Activated T-helper 1 cell treated with anti-CD3 and anti-CD28 coated beads, Interleukin-12 subunit alpha, Interleukin-12 subunit beta, Interleukin-2, Interleukin-4 antibody, amounts not matched to agents 30 ng/mL and 10 ng/mL and 1 ng/mL, durations not matched to agents 14 hours and 24 hours and 36 hours (primary cell): Measurements from ENCODE around the gene KITLG. TPM values are rescaled to one million over a fixed set of nuclear protein-coding genes. Genes with fewer than 3 reads are reported as not detected.

Experiments
- DNase-seq: peaks from one replicate; pipeline ENCODE4 v3.0.0; 2021; ENCODE audit warnings: low spot score
- H3K27ac Mint-ChIP-seq: one replicate; pipeline ENCODE4 v1.8.0; 2021; ENCODE audit warnings: mild to moderate bottlenecking, mixed read lengths
- H3K27me3 Mint-ChIP-seq: one replicate; pipeline ENCODE4 v1.8.0; 2022; ENCODE audit warnings: mild to moderate bottlenecking, moderate library complexity, mixed read lengths; ENCODE audit not compliant: insufficient read depth
- H3K36me3 Mint-ChIP-seq: one replicate; pipeline ENCODE4 v1.8.0; 2021; ENCODE audit warnings: low read depth, mixed read lengths
- H3K4me1 Mint-ChIP-seq: one replicate; pipeline ENCODE4 v1.8.0; 2021; ENCODE audit warnings: low read depth, mixed read lengths
- H3K4me3 Mint-ChIP-seq: one replicate; pipeline ENCODE4 v1.8.0; 2021; ENCODE audit warnings: mild to moderate bottlenecking, moderate library complexity, mixed read lengths
- H3K9me3 Mint-ChIP-seq: one replicate; pipeline ENCODE4 v1.8.0; 2021; ENCODE audit warnings: mixed read lengths
- intact Hi-C: fragments of 100-400 bp; cut with micrococcal nuclease; formaldehyde crosslinking; loops from one replicate; pipeline ENCODE4 v1.15.1; 2024
- total RNA-seq: library from RNA; stranded (reverse); gene quantifications from 2 replicates; pipeline ENCODE4 v1.2.3, GENCODE V29; 2022

Gene KITLG
- total RNA-seq, 1 donor from 2014 or later = not detected

GRCh38 chr12:88572781-88573549 lies 7.3 kb downstream of the KITLG start:
- peaks cover 8% of the 10 kb centered on the region for H3K27me3 Mint-ChIP-seq
- no peaks in the 10 kb centered on the region for H3K4me1 Mint-ChIP-seq
- no peaks in the 10 kb centered on the region for H3K9me3 Mint-ChIP-seq
- H3K4me3 Mint-ChIP-seq = no peak overlapping the region
- DNase-seq = no peak
- H3K27ac Mint-ChIP-seq = no peak overlapping the region
- no peaks in the 10 kb centered on the region for H3K36me3 Mint-ChIP-seq
- intact Hi-C loops = no loop called here

GRCh38 chr12:88571543-88571942 lies 8.7 kb downstream of the KITLG start:
- Mint-ChIP-seq H3K27ac (no peak overlapping the region), H3K36me3 (no peaks in the 10 kb centered on the region), H3K4me3 (no peak overlapping the region), H3K27me3 (peaks cover 6% of the 10 kb centered on the region), H3K4me1 (no peaks in the 10 kb centered on the region), H3K9me3 (no peaks in the 10 kb centered on the region)
- no peak for DNase-seq
- intact Hi-C loops = no loop called here

- Mint-ChIP-seq H3K9me3 (no peaks in the 10 kb centered on the region), H3K27ac (no peak overlapping the region), H3K27me3 (peaks cover 4% of the 10 kb centered on the region), H3K36me3 (no peaks in the 10 kb centered on the region), H3K4me1 (no peaks in the 10 kb centered on the region), H3K4me3 (no peak overlapping the region)
- no peak for DNase-seq
- intact Hi-C loops = no loop called here
These were observed 10.2 kb downstream of the KITLG start for GRCh38 chr12:88570103-88570502.

GRCh38 chr12:88566430-88566829 lies 13.8 kb downstream of the KITLG start:
- no peak for DNase-seq
- intact Hi-C loops = no loop called here
- no peaks in the 10 kb centered on the region for H3K9me3 Mint-ChIP-seq
- H3K27me3 Mint-ChIP-seq = peaks cover 2% of the 10 kb centered on the region
- H3K27ac Mint-ChIP-seq = no peak overlapping the region
- no peaks in the 10 kb centered on the region for H3K36me3 Mint-ChIP-seq
- H3K4me3 Mint-ChIP-seq = no peak overlapping the region
- no peaks in the 10 kb centered on the region for H3K4me1 Mint-ChIP-seq

GRCh38 chr12:88562846-88563582 lies 17.3 kb downstream of the KITLG start:
- no peaks in the 10 kb centered on the region for H3K4me1 Mint-ChIP-seq
- H3K27ac Mint-ChIP-seq = no peak overlapping the region
- no peak overlapping the region for H3K4me3 Mint-ChIP-seq
- no peaks in the 10 kb centered on the region for H3K27me3 Mint-ChIP-seq
- intact Hi-C loops = no loop called here
- DNase-seq = no peak
- H3K36me3 Mint-ChIP-seq = no peaks in the 10 kb centered on the region
- H3K9me3 Mint-ChIP-seq = no peaks in the 10 kb centered on the region

- intact Hi-C loops = no loop called here
- no peak overlapping the region for H3K4me3 Mint-ChIP-seq
- DNase-seq = no peak
- H3K4me1 Mint-ChIP-seq = no peaks in the 10 kb centered on the region
- no peaks in the 10 kb centered on the region for H3K36me3 Mint-ChIP-seq
- no peaks in the 10 kb centered on the region for H3K9me3 Mint-ChIP-seq
- no peak overlapping the region for H3K27ac Mint-ChIP-seq
- no peaks in the 10 kb centered on the region for H3K27me3 Mint-ChIP-seq
These were observed 18.1 kb downstream of the KITLG start for GRCh38 chr12:88562151-88562550.

- intact Hi-C loops = no loop called here
- DNase-seq = no peak
- Mint-ChIP-seq H3K4me3 (no peak overlapping the region), H3K27ac (no peak overlapping the region), H3K36me3 (no peaks in the 10 kb centered on the region), H3K9me3 (no peaks in the 10 kb centered on the region), H3K27me3 (peaks cover 2% of the 10 kb centered on the region), H3K4me1 (no peaks in the 10 kb centered on the region)
These were observed 20.5 kb downstream of the KITLG start for GRCh38 chr12:88559772-88560171.

- Mint-ChIP-seq H3K4me3 (no peak overlapping the region), H3K27ac (no peak overlapping the region), H3K27me3 (peaks cover 2% of the 10 kb centered on the region), H3K4me1 (no peaks in the 10 kb centered on the region), H3K9me3 (no peaks in the 10 kb centered on the region), H3K36me3 (no peaks in the 10 kb centered on the region)
- no peak for DNase-seq
- intact Hi-C loops = no loop called here
These were observed 21.1 kb downstream of the KITLG start for GRCh38 chr12:88559199-88559598.

GRCh38 chr12:88558340-88558867 lies 21.9 kb downstream of the KITLG start:
- peaks cover 2% of the 10 kb centered on the region for H3K27me3 Mint-ChIP-seq
- H3K4me3 Mint-ChIP-seq = no peak overlapping the region
- H3K27ac Mint-ChIP-seq = no peak overlapping the region
- no peaks in the 10 kb centered on the region for H3K9me3 Mint-ChIP-seq
- no peaks in the 10 kb centered on the region for H3K4me1 Mint-ChIP-seq
- no peaks in the 10 kb centered on the region for H3K36me3 Mint-ChIP-seq
- no peak for DNase-seq
- intact Hi-C loops = no loop called here

- no peaks in the 10 kb centered on the region for H3K9me3 Mint-ChIP-seq
- H3K4me1 Mint-ChIP-seq = no peaks in the 10 kb centered on the region
- H3K27ac Mint-ChIP-seq = no peak overlapping the region
- intact Hi-C loops = no loop called here
- H3K36me3 Mint-ChIP-seq = no peaks in the 10 kb centered on the region
- H3K27me3 Mint-ChIP-seq = peaks cover 2% of the 10 kb centered on the region
- no peak for DNase-seq
- no peak overlapping the region for H3K4me3 Mint-ChIP-seq
These were observed 24.0 kb downstream of the KITLG start for GRCh38 chr12:88556213-88556774.

- Mint-ChIP-seq H3K27me3 (peaks cover 2% of the 10 kb centered on the region), H3K4me3 (no peak overlapping the region), H3K36me3 (no peaks in the 10 kb centered on the region), H3K9me3 (no peaks in the 10 kb centered on the region), H3K27ac (no peak overlapping the region), H3K4me1 (no peaks in the 10 kb centered on the region)
- no peak for DNase-seq
- intact Hi-C loops = no loop called here
These were observed 26.2 kb downstream of the KITLG start for GRCh38 chr12:88553941-88554658.

GRCh38 chr12:88552610-88553079 lies 27.6 kb downstream of the KITLG start:
- no peak for DNase-seq
- no peaks in the 10 kb centered on the region for H3K36me3 Mint-ChIP-seq
- no peaks in the 10 kb centered on the region for H3K9me3 Mint-ChIP-seq
- H3K4me3 Mint-ChIP-seq = no peak overlapping the region
- H3K4me1 Mint-ChIP-seq = no peaks in the 10 kb centered on the region
- intact Hi-C loops = no loop called here
- H3K27me3 Mint-ChIP-seq = peaks cover 2% of the 10 kb centered on the region
- no peak overlapping the region for H3K27ac Mint-ChIP-seq
